ENCODE data around the gene MAGI1. TPM values are rescaled to one million over a fixed set of nuclear protein-coding genes. Genes with fewer than 3 reads are reported as not detected.
"Not testable (repeated sequence)": the region's sequence is repeated elsewhere in the genome, so short reads cannot be mapped to it uniquely, and the experiment has no call there.

The MAGI1 gene
- total RNA-seq, 1 donor from 2014 or later = 44.9 TPM

GRCh38 chr3:65582012-65582717 is 456.6 kb downstream of the MAGI1 start:
- no peak for DNase-seq (ENCODE audit: extremely low read depth, low read depth, low spot score)

GRCh38 chr3:65581313-65581712 is 457.4 kb downstream of the MAGI1 start:
- no peak for DNase-seq (ENCODE audit: extremely low read depth, low read depth, low spot score)

- DNase-seq (ENCODE audit: extremely low read depth, low read depth, low spot score) = no peak
Observed at GRCh38 chr3:65578861-65579260, 459.9 kb downstream of the MAGI1 start.

GRCh38 chr3:65577843-65578430 is 460.8 kb downstream of the MAGI1 start:
- no peak for DNase-seq (ENCODE audit: extremely low read depth, low read depth, low spot score)

GRCh38 chr3:65576966-65577365 is 461.8 kb downstream of the MAGI1 start:
- no peak for DNase-seq (ENCODE audit: extremely low read depth, low read depth, low spot score)

- DNase-seq (ENCODE audit: extremely low read depth, low read depth, low spot score) = no peak
Observed at GRCh38 chr3:65576228-65576627, 462.5 kb downstream of the MAGI1 start.

GRCh38 chr3:65575376-65575840 is 463.3 kb downstream of the MAGI1 start:
- no peak for DNase-seq (ENCODE audit: extremely low read depth, low read depth, low spot score)

- no peak for DNase-seq (ENCODE audit: extremely low read depth, low read depth, low spot score)
Observed at GRCh38 chr3:65573548-65574116, 465.1 kb downstream of the MAGI1 start.

- DNase-seq (ENCODE audit: extremely low read depth, low read depth, low spot score) = no peak
Observed at GRCh38 chr3:65572175-65572777, 466.4 kb downstream of the MAGI1 start.

- no peak for DNase-seq (ENCODE audit: extremely low read depth, low read depth, low spot score)
Observed at GRCh38 chr3:65569845-65570405, 468.8 kb downstream of the MAGI1 start.

- no peak for DNase-seq (ENCODE audit: extremely low read depth, low read depth, low spot score)
Observed at GRCh38 chr3:65569129-65569528, 469.6 kb downstream of the MAGI1 start.

- DNase-seq (ENCODE audit: extremely low read depth, low read depth, low spot score) = no peak
Observed at GRCh38 chr3:65568497-65568896, 470.2 kb downstream of the MAGI1 start.

GRCh38 chr3:65565744-65566143 is 473.0 kb downstream of the MAGI1 start:
- DNase-seq (ENCODE audit: extremely low read depth, low read depth, low spot score) = not testable (repeated sequence)

GRCh38 chr3:65564483-65564882 is 474.2 kb downstream of the MAGI1 start:
- DNase-seq (ENCODE audit: extremely low read depth, low read depth, low spot score) = no peak

GRCh38 chr3:65563861-65564260 is 474.9 kb downstream of the MAGI1 start:
- DNase-seq (ENCODE audit: extremely low read depth, low read depth, low spot score) = no peak

GRCh38 chr3:65562447-65562846 is 476.3 kb downstream of the MAGI1 start:
- no peak for DNase-seq (ENCODE audit: extremely low read depth, low read depth, low spot score)

- DNase-seq (ENCODE audit: extremely low read depth, low read depth, low spot score) = no peak
Observed at GRCh38 chr3:65561617-65562016, 477.1 kb downstream of the MAGI1 start.

- no peak for DNase-seq (ENCODE audit: extremely low read depth, low read depth, low spot score)
Observed at GRCh38 chr3:65560901-65561300, 477.8 kb downstream of the MAGI1 start.

GRCh38 chr3:65560133-65560532 is 478.6 kb downstream of the MAGI1 start:
- no peak for DNase-seq (ENCODE audit: extremely low read depth, low read depth, low spot score)

GRCh38 chr3:65559643-65560042 is 479.1 kb downstream of the MAGI1 start:
- no peak for DNase-seq (ENCODE audit: extremely low read depth, low read depth, low spot score)

GRCh38 chr3:65558826-65559225 is 479.9 kb downstream of the MAGI1 start:
- DNase-seq (ENCODE audit: extremely low read depth, low read depth, low spot score) = no peak

Data from glomerular endothelial cell (primary cell).